ENCODE measurements around the gene SMIM41. TPM values are rescaled to one million over a fixed set of nuclear protein-coding genes. Genes with fewer than 3 reads are reported as not detected.

Gene SMIM41
- 0.08 TPM for total RNA-seq (2013)
- polyA plus RNA-seq (not detected), polyA minus RNA-seq (0.56 and 0.69 TPM in 2 replicates), total RNA-seq (0 to 0.15 (median 0.07) reads per million in 11 experiments)

DNA sequence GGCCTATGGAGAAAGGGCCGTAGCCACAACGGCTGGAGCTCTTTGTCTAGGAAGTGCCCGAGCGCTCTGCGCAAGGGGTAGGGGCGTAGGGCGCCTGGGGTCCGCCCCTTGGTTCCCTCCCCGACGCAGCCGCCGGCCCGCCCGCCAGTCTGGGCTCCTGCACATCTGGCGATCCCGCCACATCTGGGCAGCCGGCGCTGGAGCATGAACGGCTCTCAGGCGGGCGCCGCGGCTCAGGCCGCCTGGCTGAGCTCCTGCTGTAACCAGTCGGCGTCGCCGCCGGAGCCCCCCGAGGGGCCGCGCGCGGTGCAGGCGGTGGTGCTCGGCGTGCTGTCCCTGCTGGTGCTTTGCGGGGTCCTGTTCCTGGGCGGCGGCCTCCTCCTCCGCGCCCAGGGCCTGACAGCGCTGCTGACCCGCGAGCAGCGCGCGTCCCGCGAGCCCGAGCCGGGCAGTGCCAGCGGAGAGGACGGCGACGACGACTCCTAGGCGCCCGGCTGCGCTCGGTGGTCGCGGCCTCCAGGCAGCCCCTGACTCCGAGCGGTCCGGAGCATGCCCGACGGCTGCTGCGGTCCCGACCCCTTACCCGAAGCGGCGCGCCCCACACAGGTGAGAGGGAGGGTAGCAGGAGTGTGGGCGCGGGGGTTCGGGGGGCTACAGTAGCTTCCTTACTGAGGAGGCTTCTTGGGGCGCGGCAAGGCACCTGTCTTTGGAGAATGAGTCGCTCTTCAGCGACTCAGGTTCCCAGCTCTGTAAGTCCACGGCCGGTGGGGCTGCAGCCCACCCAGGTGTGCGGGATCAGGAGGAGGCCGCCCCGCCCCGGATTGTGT, at the start of gene SMIM41:
Gene SMIM41 (plus strand): TSS at position 129 of the 827 bp plus-strand sequence. CDS start 76 bp downstream, at position 205.
- intact Hi-C loops (cut with micrococcal nuclease) = no loop called here

DNA sequence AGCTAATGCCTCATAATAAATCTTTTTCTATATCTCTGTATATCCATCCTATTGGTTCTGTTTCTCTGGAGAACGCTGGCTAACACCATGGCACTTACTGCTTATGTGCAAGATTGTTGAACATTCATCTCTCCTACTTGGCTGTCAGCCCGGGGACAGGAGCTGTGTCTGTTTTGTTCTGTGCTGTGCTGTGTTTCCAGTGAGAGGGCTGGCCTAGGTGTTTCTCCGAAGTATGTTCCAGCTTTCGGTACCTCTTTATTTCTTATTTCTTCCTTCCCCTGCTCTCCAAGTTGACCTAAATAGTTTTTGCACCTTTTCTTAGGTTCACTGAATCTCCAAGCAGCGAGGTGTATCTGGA, 47.1 kb upstream of the SMIM41 start:
- no peak overlapping the region for H2AFZ ChIP-seq (ENCODE audit: insufficient read depth, low read depth, low read length, poor library complexity, severe bottlenecking)
- intact Hi-C loops (cut with micrococcal nuclease) = loop anchor here in 1 of 2 donors (2.0 kb wide), 1 partner anchor 18 kb away; the partner anchor contains the start of gene NR4A1
- peak overlapping the region; percentile 66 to 67 for H3K4me3 Mint-ChIP-seq

More for the DNA sequence above, at the start of gene SMIM41:
- 95% methylated on average over 80 of the region's 87 CpGs for WGBS (ENCODE audit: insufficient coverage)
- peaks cover 18% of the 10 kb centered on the region for H3K4me1 Mint-ChIP-seq
- H3K4me3 Mint-ChIP-seq = peak within 1 kb of the TSS in 1 of 2 donors; percentile 31
- TF ChIP-seq, protein P1, sequence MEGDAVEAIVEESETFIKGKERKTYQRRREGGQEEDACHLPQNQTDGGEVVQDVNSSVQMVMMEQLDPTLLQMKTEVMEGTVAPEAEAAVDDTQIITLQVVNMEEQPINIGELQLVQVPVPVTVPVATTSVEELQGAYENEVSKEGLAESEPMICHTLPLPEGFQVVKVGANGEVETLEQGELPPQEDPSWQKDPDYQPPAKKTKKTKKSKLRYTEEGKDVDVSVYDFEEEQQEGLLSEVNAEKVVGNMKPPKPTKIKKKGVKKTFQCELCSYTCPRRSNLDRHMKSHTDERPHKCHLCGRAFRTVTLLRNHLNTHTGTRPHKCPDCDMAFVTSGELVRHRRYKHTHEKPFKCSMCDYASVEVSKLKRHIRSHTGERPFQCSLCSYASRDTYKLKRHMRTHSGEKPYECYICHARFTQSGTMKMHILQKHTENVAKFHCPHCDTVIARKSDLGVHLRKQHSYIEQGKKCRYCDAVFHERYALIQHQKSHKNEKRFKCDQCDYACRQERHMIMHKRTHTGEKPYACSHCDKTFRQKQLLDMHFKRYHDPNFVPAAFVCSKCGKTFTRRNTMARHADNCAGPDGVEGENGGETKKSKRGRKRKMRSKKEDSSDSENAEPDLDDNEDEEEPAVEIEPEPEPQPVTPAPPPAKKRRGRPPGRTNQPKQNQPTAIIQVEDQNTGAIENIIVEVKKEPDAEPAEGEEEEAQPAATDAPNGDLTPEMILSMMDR (IDR thresholded peaks at IDR 0.05) = no peak
- H3K27ac Mint-ChIP-seq = peak within 1 kb of the TSS in 4 of 7 donors; percentile 50 to 72 (median 58)
- Histone ChIP-seq H3K9me3 (replicated peaks in 1 of 2; ENCODE audit: control insufficient read depth in 1 of 2, insufficient read depth in 1 of 2, low read length in 2 of 2) (no peaks in the 10 kb centered on the region), H3K27ac (ENCODE audit: low read depth in 1 of 2, low read length in 2 of 2) (no peak within 1 kb of the TSS), H3K79me2 (ENCODE audit: insufficient read depth, low read length) (peaks cover 5% of the 10 kb centered on the region), H3K36me3 (replicated peaks in 1 of 2; ENCODE audit: control insufficient read depth in 1 of 2, insufficient read depth in 2 of 2, low read length in 2 of 2) (peaks cover 41 to 48% of the 10 kb centered on the region in 2 donors), H3K9ac (ENCODE audit: insufficient read depth, low read length, poor library complexity, severe bottlenecking) (no peak within 1 kb of the TSS), H3K4me3 (replicated peaks in 1 of 3; ENCODE audit: low read depth in 2 of 3, low read length in 3 of 3) (no peak within 1 kb of the TSS), H3K27me3 (ENCODE audit: control insufficient read depth in 2 of 2, insufficient read depth in 2 of 2, low read length in 2 of 2) (no peaks in the 10 kb centered on the region), H3K4me1 (ENCODE audit: control insufficient read depth in 1 of 2, insufficient read depth in 2 of 2, low read length in 2 of 2) (peaks cover 15 to 18% of the 10 kb centered on the region in 2 donors), H4K20me1 (ENCODE audit: insufficient read depth, low read length) (peaks cover 30% of the 10 kb centered on the region), H2AFZ (ENCODE audit: insufficient read depth, low read depth, low read length, poor library complexity, severe bottlenecking) (no peak within 1 kb of the TSS), H3K4me2 (replicated peaks; ENCODE audit: extremely low read depth, low read length, poor library complexity, severe bottlenecking) (no peak within 1 kb of the TSS)
- peaks cover 0 to 4% (median 3%) of the 10 kb centered on the region in 3 donors for H3K27me3 Mint-ChIP-seq (ENCODE audit: low read depth in 3 of 3)
- peaks cover 43 to 45% of the 10 kb centered on the region in 2 donors for H3K36me3 Mint-ChIP-seq
- H3K9me3 Mint-ChIP-seq = no peaks in the 10 kb centered on the region
- DNase-seq = no peak

More for the DNA sequence above, 47.1 kb upstream of the SMIM41 start:
- no peaks in the 10 kb centered on the region for H3K79me2 ChIP-seq (ENCODE audit: insufficient read depth, low read length)
- no peak overlapping the region for H3K27ac ChIP-seq (ENCODE audit: low read depth in 1 of 2, low read length in 2 of 2)
- H3K9ac ChIP-seq (ENCODE audit: insufficient read depth, low read length, poor library complexity, severe bottlenecking) = no peak overlapping the region
- Mint-ChIP-seq H3K36me3 (peaks cover 0 to 11% of the 10 kb centered on the region in 2 donors), H3K27me3 (ENCODE audit: low read depth in 3 of 3) (peaks cover 18 to 32% (median 19%) of the 10 kb centered on the region in 3 donors), H3K9me3 (peaks cover 0 to 3% (median 0%) of the 10 kb centered on the region in 7 donors), H3K27ac (peak overlapping the region; percentile 74 to 95 (median 83)), H3K4me1 (peaks cover 37% of the 10 kb centered on the region)
- H3K4me2 ChIP-seq (replicated peaks; ENCODE audit: extremely low read depth, low read length, poor library complexity, severe bottlenecking) = peak overlapping the region; percentile 69
- H3K4me1 ChIP-seq (ENCODE audit: control insufficient read depth in 1 of 2, insufficient read depth in 2 of 2, low read length in 2 of 2) = peaks cover 28 to 38% of the 10 kb centered on the region in 2 donors
- no peaks in the 10 kb centered on the region for H3K36me3 ChIP-seq (replicated peaks in 1 of 2; ENCODE audit: control insufficient read depth in 1 of 2, insufficient read depth in 2 of 2, low read length in 2 of 2)
- H3K27me3 ChIP-seq (ENCODE audit: control insufficient read depth in 2 of 2, insufficient read depth in 2 of 2, low read length in 2 of 2) = peaks cover 8 to 23% of the 10 kb centered on the region in 2 donors
- H3K4me3 ChIP-seq (replicated peaks in 1 of 3; ENCODE audit: low read depth in 2 of 3, low read length in 3 of 3) = peak overlapping the region in 1 of 3 experiments; percentile 66
- no peaks in the 10 kb centered on the region for H3K9me3 ChIP-seq (replicated peaks in 1 of 2; ENCODE audit: control insufficient read depth in 1 of 2, insufficient read depth in 1 of 2, low read length in 2 of 2)
- DNase-seq = no peak
- WGBS (ENCODE audit: insufficient coverage) = 6% methylated on average over 3 of the region's 5 CpGs
- no peaks in the 10 kb centered on the region for H4K20me1 ChIP-seq (ENCODE audit: insufficient read depth, low read length)
- TF ChIP-seq, protein P1 (IDR thresholded peaks at IDR 0.05) = no peak

All from CD14-positive monocyte (primary cell).